ENCODE results near the gene USP2. TPM values are rescaled to one million over a fixed set of nuclear protein-coding genes. Genes with fewer than 3 reads are reported as not detected.

The USP2 gene
- total RNA-seq, 1 experiment from 2014 or later: 0.14 TPM

- Mint-ChIP-seq H3K27me3 (ENCODE audit: insufficient read depth, unreplicated experiment) (no peaks in the 10 kb centered on the region), H3K4me1 (ENCODE audit: insufficient read depth, unreplicated experiment) (peaks cover 72% of the 10 kb centered on the region), H3K27ac (ENCODE audit: low read depth, unreplicated experiment) (peak overlapping the region; percentile 73), H3K36me3 (ENCODE audit: insufficient read depth, unreplicated experiment) (peaks cover 4% of the 10 kb centered on the region), H3K4me3 (ENCODE audit: unreplicated experiment) (peak overlapping the region; percentile 54), H3K9me3 (ENCODE audit: unreplicated experiment) (no peaks in the 10 kb centered on the region)
- POLR2A ChIA-PET: interaction anchor here (0.6 to 10.6 kb wide), 17 partner anchors 7 to 1342 kb away, joined by 3 to 85 read pairs (median 4); partner anchors contain the start of genes HINFP, RNF26 and USP2
- no TSS peak for BruUV-seq (replicated peaks)
- CTCF ChIA-PET: interaction anchor here (0.6 to 19.9 kb wide), 14 partner anchors 8 to 371 kb away, joined by 3 to 415 read pairs (median 4); partner anchors contain the start of gene USP2
- intact Hi-C loops (cut with micrococcal nuclease): no loop called here
- TF ChIP-seq, protein P1, sequence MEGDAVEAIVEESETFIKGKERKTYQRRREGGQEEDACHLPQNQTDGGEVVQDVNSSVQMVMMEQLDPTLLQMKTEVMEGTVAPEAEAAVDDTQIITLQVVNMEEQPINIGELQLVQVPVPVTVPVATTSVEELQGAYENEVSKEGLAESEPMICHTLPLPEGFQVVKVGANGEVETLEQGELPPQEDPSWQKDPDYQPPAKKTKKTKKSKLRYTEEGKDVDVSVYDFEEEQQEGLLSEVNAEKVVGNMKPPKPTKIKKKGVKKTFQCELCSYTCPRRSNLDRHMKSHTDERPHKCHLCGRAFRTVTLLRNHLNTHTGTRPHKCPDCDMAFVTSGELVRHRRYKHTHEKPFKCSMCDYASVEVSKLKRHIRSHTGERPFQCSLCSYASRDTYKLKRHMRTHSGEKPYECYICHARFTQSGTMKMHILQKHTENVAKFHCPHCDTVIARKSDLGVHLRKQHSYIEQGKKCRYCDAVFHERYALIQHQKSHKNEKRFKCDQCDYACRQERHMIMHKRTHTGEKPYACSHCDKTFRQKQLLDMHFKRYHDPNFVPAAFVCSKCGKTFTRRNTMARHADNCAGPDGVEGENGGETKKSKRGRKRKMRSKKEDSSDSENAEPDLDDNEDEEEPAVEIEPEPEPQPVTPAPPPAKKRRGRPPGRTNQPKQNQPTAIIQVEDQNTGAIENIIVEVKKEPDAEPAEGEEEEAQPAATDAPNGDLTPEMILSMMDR (IDR thresholded peaks at IDR 0.05; ENCODE audit: unreplicated experiment): no peak
- DNase-seq (ENCODE audit: unreplicated experiment): peak; percentile 93
These were observed 13.1 kb downstream of the USP2 start for GRCh38 chr11:119368121-119369034.

DNA sequence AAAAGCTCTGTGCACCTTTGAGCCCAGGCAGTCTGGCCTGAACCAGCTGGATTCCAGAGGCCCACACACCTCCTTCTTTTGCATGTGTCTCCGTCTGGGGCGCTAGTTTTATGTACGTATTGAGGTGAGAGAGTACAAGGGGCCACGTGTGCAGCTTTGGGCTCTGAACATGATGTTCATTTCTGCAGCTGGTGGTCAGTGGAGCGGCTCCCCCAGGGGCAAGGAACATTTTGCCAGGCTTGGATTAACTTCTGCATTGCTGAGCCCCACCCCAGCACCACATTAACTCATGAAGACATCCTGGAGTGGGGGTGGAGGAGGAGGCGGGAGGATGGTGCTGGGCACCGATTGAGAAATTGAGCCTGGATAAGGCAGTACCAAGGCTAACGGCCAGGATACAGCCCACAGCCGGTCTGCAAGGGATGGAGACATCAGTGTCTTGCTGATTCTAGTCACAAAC is 13.8 kb downstream of the USP2 start:
- Mint-ChIP-seq H3K4me1 (ENCODE audit: insufficient read depth, unreplicated experiment) (peaks cover 73% of the 10 kb centered on the region), H3K27ac (ENCODE audit: low read depth, unreplicated experiment) (peak overlapping the region; percentile 73), H3K27me3 (ENCODE audit: insufficient read depth, unreplicated experiment) (no peaks in the 10 kb centered on the region), H3K36me3 (ENCODE audit: insufficient read depth, unreplicated experiment) (peaks cover under 1% of the 10 kb centered on the region), H3K9me3 (ENCODE audit: unreplicated experiment) (no peaks in the 10 kb centered on the region), H3K4me3 (ENCODE audit: unreplicated experiment) (no peak overlapping the region)
- TF ChIP-seq, protein P1 (IDR thresholded peaks at IDR 0.05; ENCODE audit: unreplicated experiment): no peak
- intact Hi-C loops (cut with micrococcal nuclease): no loop called here
- no TSS peak for BruUV-seq (replicated peaks)
- ChIA-PET CTCF (interaction anchor here (0.8 to 19.9 kb wide), 11 partner anchors 9 to 372 kb away, joined by 3 to 415 read pairs (median 4); partner anchors contain the start of gene USP2), POLR2A (interaction anchor here (0.6 to 10.6 kb wide), 13 partner anchors 11 to 1343 kb away, joined by 3 to 85 read pairs (median 4); partner anchors contain the start of genes HINFP, RNF26, TRIM29 and USP2)
- peak; percentile 95 for DNase-seq (ENCODE audit: unreplicated experiment)

- POLR2A ChIA-PET: interaction anchor here (0.6 to 10.6 kb wide), 10 partner anchors 10 to 1344 kb away, joined by 3 to 85 read pairs (median 4); partner anchors contain the start of genes RNF26, TRIM29 and USP2
- no peaks in the 10 kb centered on the region for H3K36me3 Mint-ChIP-seq (ENCODE audit: insufficient read depth, unreplicated experiment)
- no peaks in the 10 kb centered on the region for H3K9me3 Mint-ChIP-seq (ENCODE audit: unreplicated experiment)
- intact Hi-C loops (cut with micrococcal nuclease): no loop called here
- TF ChIP-seq, protein P1 (IDR thresholded peaks at IDR 0.05; ENCODE audit: unreplicated experiment): no peak
- CTCF ChIA-PET: interaction anchor here (0.8 to 19.9 kb wide), 9 partner anchors 8 to 167 kb away, joined by 3 to 415 read pairs (median 4); partner anchors contain the start of gene USP2
- H3K4me1 Mint-ChIP-seq (ENCODE audit: insufficient read depth, unreplicated experiment): peaks cover 77% of the 10 kb centered on the region
- no peak overlapping the region for H3K4me3 Mint-ChIP-seq (ENCODE audit: unreplicated experiment)
- BruUV-seq (replicated peaks): no TSS peak
- DNase-seq (ENCODE audit: unreplicated experiment): no peak
- H3K27me3 Mint-ChIP-seq (ENCODE audit: insufficient read depth, unreplicated experiment): no peaks in the 10 kb centered on the region
- peak overlapping the region; percentile 73 for H3K27ac Mint-ChIP-seq (ENCODE audit: low read depth, unreplicated experiment)
These were observed 14.5 kb downstream of the USP2 start for GRCh38 chr11:119366690-119367620.
